ENCODE measurements around the gene KRT74. TPM values are rescaled to one million over a fixed set of nuclear protein-coding genes. Genes with fewer than 3 reads are reported as not detected.

KRT74 gene
- not detected in 5 replicates for total RNA-seq (2022; extraction: Qiagen RNA extraction; ENCODE audit: low read depth)

GRCh38 chr12:52573743-52574142 is at the start of gene KRT74:
KRT74 (minus strand) TSS chr12:52573843; CDS start chr12:52573777, 66 bp downstream.

GRCh38 chr12:52618216-52618615 is 44.6 kb upstream of the KRT74 start, which contains the start of gene KRT73:
KRT73 (minus strand) TSS chr12:52618559; CDS start chr12:52618524, 35 bp downstream.

GRCh38 chr12:52600941-52601481 is 27.4 kb upstream of the KRT74 start, which contains the start of gene KRT72:
KRT72 (minus strand) TSS chr12:52601463; CDS start chr12:52601452, 11 bp downstream.

GRCh38 chr12:52552681-52553195 is 20.9 kb downstream of the KRT74 start, which contains the start of gene KRT71:
KRT71 (minus strand) TSS chr12:52553145; CDS start chr12:52553077, 68 bp downstream.

GRCh38 chr12:52519826-52520662 is 53.6 kb downstream of the KRT74 start, which contains the start of gene KRT5:
KRT5 (minus strand) TSS chr12:52520394; CDS start chr12:52520296, 98 bp downstream.

Other genes with a start within 250 kb of the KRT74 start
- gene KRT85, start 206.4 kb downstream of the KRT74 start, total RNA-seq (2022; extraction: Qiagen RNA extraction; ENCODE audit: low read depth) = 0.12 TPM in 1 of 5 replicates, not detected in the others
- not detected in 5 replicates for gene KRT84, start 188.2 kb downstream of the KRT74 start, total RNA-seq (2022; extraction: Qiagen RNA extraction; ENCODE audit: low read depth)
- not detected in 5 replicates for gene KRT82, start 167.5 kb downstream of the KRT74 start, total RNA-seq (2022; extraction: Qiagen RNA extraction; ENCODE audit: low read depth)
- gene KRT75, start 139.5 kb downstream of the KRT74 start, total RNA-seq (2022; extraction: Qiagen RNA extraction; ENCODE audit: low read depth) = 0.11 to 0.35 TPM (median 0.24 TPM) in 5 replicates
- gene KRT6B, start 121.7 kb downstream of the KRT74 start, total RNA-seq (2022; extraction: Qiagen RNA extraction; ENCODE audit: low read depth) = not detected in 5 replicates
- gene KRT6C, start 100.0 kb downstream of the KRT74 start, total RNA-seq (2022; extraction: Qiagen RNA extraction; ENCODE audit: low read depth) = not detected in 5 replicates
- 0.64 to 0.95 TPM (median 0.94 TPM) in 5 replicates for gene KRT6A, start 80.6 kb downstream of the KRT74 start, total RNA-seq (2022; extraction: Qiagen RNA extraction; ENCODE audit: low read depth)
- 0.54 to 0.61 TPM in 2 of 5 replicates, not detected in the others for gene KRT5, start 53.4 kb downstream of the KRT74 start, total RNA-seq (2022; extraction: Qiagen RNA extraction; ENCODE audit: low read depth)
- gene KRT71, start 20.7 kb downstream of the KRT74 start, total RNA-seq (2022; extraction: Qiagen RNA extraction; ENCODE audit: low read depth) = not detected in 5 replicates
- not detected in 5 replicates for gene KRT72, start 27.6 kb upstream of the KRT74 start, total RNA-seq (2022; extraction: Qiagen RNA extraction; ENCODE audit: low read depth)
- not detected in 5 replicates for gene KRT73, start 44.7 kb upstream of the KRT74 start, total RNA-seq (2022; extraction: Qiagen RNA extraction; ENCODE audit: low read depth)
- 0.05 TPM in 1 of 5 replicates, not detected in the others for gene KRT2, start 78.4 kb upstream of the KRT74 start, total RNA-seq (2022; extraction: Qiagen RNA extraction; ENCODE audit: low read depth)
- gene KRT1, start 106.6 kb upstream of the KRT74 start, total RNA-seq (2022; extraction: Qiagen RNA extraction; ENCODE audit: low read depth) = not detected in 5 replicates
- gene KRT77, start 129.7 kb upstream of the KRT74 start, total RNA-seq (2022; extraction: Qiagen RNA extraction; ENCODE audit: low read depth) = not detected in 5 replicates
- not detected in 5 replicates for gene KRT76, start 203.5 kb upstream of the KRT74 start, total RNA-seq (2022; extraction: Qiagen RNA extraction; ENCODE audit: low read depth)
- gene KRT3, start 222.3 kb upstream of the KRT74 start, total RNA-seq (2022; extraction: Qiagen RNA extraction; ENCODE audit: low read depth) = 0.05 to 0.08 TPM (median 0.07 TPM) in 3 of 5 replicates, not detected in the others
- gene KRT4, start 240.3 kb upstream of the KRT74 start, total RNA-seq (2022; extraction: Qiagen RNA extraction; ENCODE audit: low read depth) = 2.6 to 4.3 TPM (median 3.1 TPM) in 5 replicates